SIG-M5 treated with dmso at 0.1 percent for 504 hours (cell line): ENCODE data around the gene ACAP2.

Experiments used
- DNase-seq: peaks from one replicate; lab custom pipeline; 2025; ENCODE audit not compliant: unreplicated experiment; lab: John Stamatoyannopoulos, UW

The ACAP2 gene

DNA sequence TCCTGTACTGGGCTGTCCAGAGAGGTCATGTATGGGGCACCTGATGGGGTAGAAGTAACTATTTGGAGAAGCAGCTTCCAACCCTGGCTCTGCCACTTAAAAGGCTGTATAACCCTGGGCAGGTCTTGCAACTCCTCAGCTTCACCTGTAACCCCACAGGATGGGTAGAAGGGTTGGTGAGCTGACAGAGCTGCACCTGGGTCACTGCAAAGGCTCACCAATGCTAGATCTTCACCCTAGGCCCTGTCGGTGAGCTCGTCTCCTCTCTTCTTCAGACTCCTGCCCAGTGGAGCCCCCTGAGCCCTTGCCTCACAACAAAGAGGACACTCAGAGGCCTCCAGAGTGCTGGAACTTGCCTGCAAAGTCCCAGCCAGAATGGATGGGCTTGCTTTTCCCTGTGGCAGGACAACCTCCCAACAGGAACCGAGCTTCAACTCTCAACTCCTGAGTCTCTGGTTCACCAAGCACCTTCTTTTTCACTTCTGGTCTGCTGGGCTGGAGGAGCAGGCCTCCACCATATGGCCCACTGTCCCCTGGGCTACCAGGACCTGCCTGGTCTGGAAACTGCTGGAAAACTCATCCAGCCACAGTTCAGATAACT is 217.7 kb downstream of the ACAP2 start:
- DNase-seq = no peak
